ENCODE data around the gene SNRNP48. TPM values are rescaled to one million over a fixed set of nuclear protein-coding genes. Genes with fewer than 3 reads are reported as not detected.

The SNRNP48 gene
- polyA plus RNA-seq, 1 donor from 2014 or later, result 17.5 TPM

- Histone ChIP-seq H4K20me1 (ENCODE audit: insufficient read depth) (no peaks in the 10 kb centered on the region), H3K9me3 (ENCODE audit: low read length) (no peaks in the 10 kb centered on the region), H3K27me3 (ENCODE audit: insufficient read depth, low read depth, low read length) (no peaks in the 10 kb centered on the region), H3K27ac (ENCODE audit: low read length) (no peak overlapping the region), H3K79me2 (replicated peaks; ENCODE audit: insufficient read depth, low read length) (no peaks in the 10 kb centered on the region), H3F3A (ENCODE audit: insufficient read depth, low read length, poor library complexity, severe bottlenecking) (no peaks in the 10 kb centered on the region), H3K9ac (ENCODE audit: low read length) (no peak overlapping the region), H2AFZ (ENCODE audit: low read depth, low read length) (no peak overlapping the region), H3K36me3 (ENCODE audit: insufficient read depth, low read length) (no peaks in the 10 kb centered on the region), H3K9me2 (ENCODE audit: insufficient read depth, low read length) (no peaks in the 10 kb centered on the region), H3K4me3 (ENCODE audit: low read length) (no peak overlapping the region), H3K4me2 (ENCODE audit: low read length) (no peak overlapping the region)
- TF ChIP-seq CTCF (IDR thresholded peaks at IDR 0.05; ENCODE audit: poor library complexity, severe bottlenecking) (no peak), TAF1 (IDR thresholded peaks at IDR 0.05; ENCODE audit: low read depth) (no peak), POLR2AphosphoS5 (IDR thresholded peaks at IDR 0.05) (no peak), EZH2 (IDR thresholded peaks at IDR 0.05; ENCODE audit: borderline replicate concordance, insufficient read depth, low read length, poor library complexity, severe bottlenecking) (no peak), EP300 (conservative IDR thresholded peaks at IDR 0.05; ENCODE audit: poor library complexity, severe bottlenecking) (no peak), REST (IDR thresholded peaks at IDR 0.05; ENCODE audit: borderline replicate concordance) (no peak), RAD21 (conservative IDR thresholded peaks at IDR 0.05) (no peak), SMC3 (conservative IDR thresholded peaks at IDR 0.05; ENCODE audit: poor library complexity) (no peak), MXI1 (conservative IDR thresholded peaks at IDR 0.05; ENCODE audit: poor library complexity, severe bottlenecking) (no peak)
These were observed 57.5 kb downstream of the SNRNP48 start for GRCh38 chr6:7647504-7647903.

- H3K36me3 ChIP-seq (ENCODE audit: insufficient read depth, low read length), result no peaks in the 10 kb centered on the region
- no peaks in the 10 kb centered on the region for H3K27me3 ChIP-seq (ENCODE audit: insufficient read depth, low read depth, low read length)
- no peak overlapping the region for H3K27ac ChIP-seq (ENCODE audit: low read length)
- H3F3A ChIP-seq (ENCODE audit: insufficient read depth, low read length, poor library complexity, severe bottlenecking), result no peaks in the 10 kb centered on the region
- H2AFZ ChIP-seq (ENCODE audit: low read depth, low read length), result no peak overlapping the region
- H3K9me3 ChIP-seq (ENCODE audit: low read length), result no peaks in the 10 kb centered on the region
- no peak overlapping the region for H3K4me2 ChIP-seq (ENCODE audit: low read length)
- TF ChIP-seq EZH2 (IDR thresholded peaks at IDR 0.05; ENCODE audit: borderline replicate concordance, insufficient read depth, low read length, poor library complexity, severe bottlenecking) (no peak), POLR2AphosphoS5 (IDR thresholded peaks at IDR 0.05) (no peak), REST (IDR thresholded peaks at IDR 0.05; ENCODE audit: borderline replicate concordance) (no peak), SMC3 (conservative IDR thresholded peaks at IDR 0.05; ENCODE audit: poor library complexity) (no peak), TAF1 (IDR thresholded peaks at IDR 0.05; ENCODE audit: low read depth) (no peak), EP300 (conservative IDR thresholded peaks at IDR 0.05; ENCODE audit: poor library complexity, severe bottlenecking) (no peak), RAD21 (conservative IDR thresholded peaks at IDR 0.05) (no peak), CTCF (IDR thresholded peaks at IDR 0.05; ENCODE audit: poor library complexity, severe bottlenecking) (no peak), MXI1 (conservative IDR thresholded peaks at IDR 0.05; ENCODE audit: poor library complexity, severe bottlenecking) (no peak)
- H3K9me2 ChIP-seq (ENCODE audit: insufficient read depth, low read length), result no peaks in the 10 kb centered on the region
- no peak overlapping the region for H3K4me3 ChIP-seq (ENCODE audit: low read length)
- no peak overlapping the region for H3K9ac ChIP-seq (ENCODE audit: low read length)
- H4K20me1 ChIP-seq (ENCODE audit: insufficient read depth), result no peaks in the 10 kb centered on the region
- H3K79me2 ChIP-seq (replicated peaks; ENCODE audit: insufficient read depth, low read length), result no peaks in the 10 kb centered on the region
These were observed 59.2 kb downstream of the SNRNP48 start for GRCh38 chr6:7649037-7649810.

Data from neural cell (in vitro differentiated cells).